ENCODE data around the gene SGCA.

The SGCA gene

GRCh38 chr17:50167371-50167770, 1.6 kb downstream of the SGCA start:
- Histone ChIP-seq H3K4me3 (ENCODE audit: low read depth in 1 of 2, low read length in 2 of 2) (no peak overlapping the region), H3K9ac (ENCODE audit: low read depth in 1 of 2, low read length in 2 of 2) (no peak overlapping the region), H3K36me3 (ENCODE audit: control insufficient read depth in 1 of 2, insufficient read depth in 2 of 2, low read length in 2 of 2) (no peaks in the 10 kb centered on the region), H3K9me3 (ENCODE audit: control insufficient read depth in 1 of 2, low read length in 2 of 2) (no peaks in the 10 kb centered on the region), H3K27ac (ENCODE audit: low read depth, low read length) (no peak overlapping the region), H3K4me1 (ENCODE audit: control insufficient read depth in 1 of 2, insufficient read depth in 2 of 2, low read length in 2 of 2) (peaks cover 0 to 4% of the 10 kb centered on the region in 2 donors), H3K27me3 (ENCODE audit: control insufficient read depth in 1 of 2, insufficient read depth in 2 of 2, low read length in 2 of 2) (no peaks in the 10 kb centered on the region)

GRCh38 chr17:50168319-50168718, 2.5 kb downstream of the SGCA start:
- no peaks in the 10 kb centered on the region for H3K27me3 ChIP-seq (ENCODE audit: control insufficient read depth in 1 of 2, insufficient read depth in 2 of 2, low read length in 2 of 2)
- no peak overlapping the region for H3K9ac ChIP-seq (ENCODE audit: low read depth in 1 of 2, low read length in 2 of 2)
- no peak overlapping the region for H3K4me3 ChIP-seq (ENCODE audit: low read depth in 1 of 2, low read length in 2 of 2)
- peaks cover 0 to 4% of the 10 kb centered on the region in 2 donors for H3K4me1 ChIP-seq (ENCODE audit: control insufficient read depth in 1 of 2, insufficient read depth in 2 of 2, low read length in 2 of 2)
- H3K27ac ChIP-seq (ENCODE audit: low read depth, low read length): no peak overlapping the region
- no peaks in the 10 kb centered on the region for H3K36me3 ChIP-seq (ENCODE audit: control insufficient read depth in 1 of 2, insufficient read depth in 2 of 2, low read length in 2 of 2)
- no peaks in the 10 kb centered on the region for H3K9me3 ChIP-seq (ENCODE audit: control insufficient read depth in 1 of 2, low read length in 2 of 2)

GRCh38 chr17:50169121-50169764, 3.4 kb downstream of the SGCA start:
- Histone ChIP-seq H3K27me3 (ENCODE audit: control insufficient read depth in 1 of 2, insufficient read depth in 2 of 2, low read length in 2 of 2) (no peaks in the 10 kb centered on the region), H3K4me3 (ENCODE audit: low read depth in 1 of 2, low read length in 2 of 2) (no peak overlapping the region), H3K36me3 (ENCODE audit: control insufficient read depth in 1 of 2, insufficient read depth in 2 of 2, low read length in 2 of 2) (no peaks in the 10 kb centered on the region), H3K9ac (ENCODE audit: low read depth in 1 of 2, low read length in 2 of 2) (no peak overlapping the region), H3K27ac (ENCODE audit: low read depth, low read length) (no peak overlapping the region), H3K9me3 (ENCODE audit: control insufficient read depth in 1 of 2, low read length in 2 of 2) (no peaks in the 10 kb centered on the region), H3K4me1 (ENCODE audit: control insufficient read depth in 1 of 2, insufficient read depth in 2 of 2, low read length in 2 of 2) (peaks cover 0 to 4% of the 10 kb centered on the region in 2 donors)

- no peaks in the 10 kb centered on the region for H3K9me3 ChIP-seq (ENCODE audit: control insufficient read depth in 1 of 2, low read length in 2 of 2)
- H3K4me1 ChIP-seq (ENCODE audit: control insufficient read depth in 1 of 2, insufficient read depth in 2 of 2, low read length in 2 of 2): peaks cover 0 to 4% of the 10 kb centered on the region in 2 donors
- H3K9ac ChIP-seq (ENCODE audit: low read depth in 1 of 2, low read length in 2 of 2): no peak overlapping the region
- H3K27ac ChIP-seq (ENCODE audit: low read depth, low read length): no peak overlapping the region
- H3K4me3 ChIP-seq (ENCODE audit: low read depth in 1 of 2, low read length in 2 of 2): no peak overlapping the region
- no peaks in the 10 kb centered on the region for H3K27me3 ChIP-seq (ENCODE audit: control insufficient read depth in 1 of 2, insufficient read depth in 2 of 2, low read length in 2 of 2)
- H3K36me3 ChIP-seq (ENCODE audit: control insufficient read depth in 1 of 2, insufficient read depth in 2 of 2, low read length in 2 of 2): no peaks in the 10 kb centered on the region
Observed at GRCh38 chr17:50169881-50170459, 4.2 kb downstream of the SGCA start.

- Histone ChIP-seq H3K36me3 (ENCODE audit: control insufficient read depth in 1 of 2, insufficient read depth in 2 of 2, low read length in 2 of 2) (no peaks in the 10 kb centered on the region), H3K27ac (ENCODE audit: low read depth, low read length) (no peak overlapping the region), H3K9me3 (ENCODE audit: control insufficient read depth in 1 of 2, low read length in 2 of 2) (no peaks in the 10 kb centered on the region), H3K27me3 (ENCODE audit: control insufficient read depth in 1 of 2, insufficient read depth in 2 of 2, low read length in 2 of 2) (no peaks in the 10 kb centered on the region), H3K4me1 (ENCODE audit: control insufficient read depth in 1 of 2, insufficient read depth in 2 of 2, low read length in 2 of 2) (peaks cover 5 to 12% of the 10 kb centered on the region in 2 donors), H3K9ac (ENCODE audit: low read depth in 1 of 2, low read length in 2 of 2) (no peak overlapping the region), H3K4me3 (ENCODE audit: low read depth in 1 of 2, low read length in 2 of 2) (no peak overlapping the region)
Observed at GRCh38 chr17:50170662-50171370, 5.0 kb downstream of the SGCA start.

GRCh38 chr17:50171371-50172071, 5.7 kb downstream of the SGCA start:
- Histone ChIP-seq H3K4me3 (ENCODE audit: low read depth in 1 of 2, low read length in 2 of 2) (no peak overlapping the region), H3K27ac (ENCODE audit: low read depth, low read length) (no peak overlapping the region), H3K27me3 (ENCODE audit: control insufficient read depth in 1 of 2, insufficient read depth in 2 of 2, low read length in 2 of 2) (no peaks in the 10 kb centered on the region), H3K9ac (ENCODE audit: low read depth in 1 of 2, low read length in 2 of 2) (no peak overlapping the region), H3K4me1 (ENCODE audit: control insufficient read depth in 1 of 2, insufficient read depth in 2 of 2, low read length in 2 of 2) (peaks cover 9 to 16% of the 10 kb centered on the region in 2 donors), H3K9me3 (ENCODE audit: control insufficient read depth in 1 of 2, low read length in 2 of 2) (no peaks in the 10 kb centered on the region), H3K36me3 (ENCODE audit: control insufficient read depth in 1 of 2, insufficient read depth in 2 of 2, low read length in 2 of 2) (no peaks in the 10 kb centered on the region)

GRCh38 chr17:50172130-50172529, 6.3 kb downstream of the SGCA start:
- Histone ChIP-seq H3K9ac (ENCODE audit: low read depth in 1 of 2, low read length in 2 of 2) (no peak overlapping the region), H3K27ac (ENCODE audit: low read depth, low read length) (no peak overlapping the region), H3K36me3 (ENCODE audit: control insufficient read depth in 1 of 2, insufficient read depth in 2 of 2, low read length in 2 of 2) (no peaks in the 10 kb centered on the region), H3K27me3 (ENCODE audit: control insufficient read depth in 1 of 2, insufficient read depth in 2 of 2, low read length in 2 of 2) (no peaks in the 10 kb centered on the region), H3K4me1 (ENCODE audit: control insufficient read depth in 1 of 2, insufficient read depth in 2 of 2, low read length in 2 of 2) (peaks cover 9 to 16% of the 10 kb centered on the region in 2 donors), H3K9me3 (ENCODE audit: control insufficient read depth in 1 of 2, low read length in 2 of 2) (no peaks in the 10 kb centered on the region), H3K4me3 (ENCODE audit: low read depth in 1 of 2, low read length in 2 of 2) (no peak overlapping the region)

- H3K36me3 ChIP-seq (ENCODE audit: control insufficient read depth in 1 of 2, insufficient read depth in 2 of 2, low read length in 2 of 2): no peaks in the 10 kb centered on the region
- H3K27ac ChIP-seq (ENCODE audit: low read depth, low read length): no peak overlapping the region
- H3K4me1 ChIP-seq (ENCODE audit: control insufficient read depth in 1 of 2, insufficient read depth in 2 of 2, low read length in 2 of 2): peaks cover 14 to 24% of the 10 kb centered on the region in 2 donors
- H3K4me3 ChIP-seq (ENCODE audit: low read depth in 1 of 2, low read length in 2 of 2): no peak overlapping the region
- peak overlapping the region in 1 of 2 donors; percentile 23 for H3K9ac ChIP-seq (ENCODE audit: low read depth in 1 of 2, low read length in 2 of 2)
- H3K27me3 ChIP-seq (ENCODE audit: control insufficient read depth in 1 of 2, insufficient read depth in 2 of 2, low read length in 2 of 2): no peaks in the 10 kb centered on the region
- no peaks in the 10 kb centered on the region for H3K9me3 ChIP-seq (ENCODE audit: control insufficient read depth in 1 of 2, low read length in 2 of 2)
Observed at GRCh38 chr17:50172936-50173334, 7.1 kb downstream of the SGCA start.

- Histone ChIP-seq H3K9ac (ENCODE audit: low read depth in 1 of 2, low read length in 2 of 2) (peak overlapping the region in 1 of 2 donors; percentile 23), H3K9me3 (ENCODE audit: control insufficient read depth in 1 of 2, low read length in 2 of 2) (no peaks in the 10 kb centered on the region), H3K27me3 (ENCODE audit: control insufficient read depth in 1 of 2, insufficient read depth in 2 of 2, low read length in 2 of 2) (no peaks in the 10 kb centered on the region), H3K27ac (ENCODE audit: low read depth, low read length) (no peak overlapping the region), H3K4me1 (ENCODE audit: control insufficient read depth in 1 of 2, insufficient read depth in 2 of 2, low read length in 2 of 2) (peaks cover 19 to 29% of the 10 kb centered on the region in 2 donors), H3K4me3 (ENCODE audit: low read depth in 1 of 2, low read length in 2 of 2) (no peak overlapping the region), H3K36me3 (ENCODE audit: control insufficient read depth in 1 of 2, insufficient read depth in 2 of 2, low read length in 2 of 2) (no peaks in the 10 kb centered on the region)
Observed at GRCh38 chr17:50173335-50173941, 7.6 kb downstream of the SGCA start.

Data from duodenal mucosa (tissue), 2 donors.